K562 (cell line): ENCODE results near the gene SOSTDC1. TPM values are rescaled to one million over a fixed set of nuclear protein-coding genes. Genes with fewer than 3 reads are reported as not detected.

Source experiments
- CBX1 ChIP-seq: sonication (generic); IDR thresholded peaks from 2 replicates; pipeline ENCODE4 v1.6.1; 2016; ENCODE audit warnings: antibody characterized with exemption, low read depth, mild to moderate bottlenecking
- CC2D1A ChIP-seq: fragments of 450-650 bp; IDR thresholded peaks from 2 replicates; pipeline ENCODE4 v1.6.1; 2017; ENCODE audit warnings: mild to moderate bottlenecking
- GABPB2 ChIP-seq: fragments of 250-450 bp; sonication (Bioruptor Pico); conservative IDR thresholded peaks from 2 replicates; pipeline ENCODE4 v1.5.1; 2021; ENCODE audit warnings: mild to moderate bottlenecking
- HLTF ChIP-seq: fragments of 450-650 bp; IDR thresholded peaks from 2 replicates; pipeline ENCODE4 v1.6.1; 2016
- KLF10 ChIP-seq: fragments of 250-450 bp; sonication (Bioruptor Pico); IDR thresholded peaks from 2 replicates; pipeline ENCODE4 v1.6.1; 2021; ENCODE audit warnings: matching md5 sums
- MTA1 ChIP-seq: fragments of 450-650 bp; IDR thresholded peaks from 2 replicates; pipeline ENCODE4 v1.6.1; 2017; ENCODE audit warnings: borderline replicate concordance
- NONO ChIP-seq, 2 experiments: fragments of 200-400 bp in 1 of 2; fragments of 450-650 bp in 1 of 2; formaldehyde crosslinking in 1 of 2; IDR thresholded peaks; 2 replicates each; pipeline ENCODE4 v1.6.1; 2017; ENCODE audit warnings: low read depth in 2 of 2, mild to moderate bottlenecking in 2 of 2, moderate library complexity in 2 of 2, low read length in 1 of 2
- STAG1 ChIP-seq: sonication (generic); formaldehyde crosslinking; IDR thresholded peaks from 2 replicates; pipeline ENCODE4 v1.5.0; 2020; ENCODE audit warnings: missing genetic modification reagents, borderline replicate concordance
- ZEB2 ChIP-seq: fragments of 450-650 bp; IDR thresholded peaks from 2 replicates; pipeline ENCODE4 v1.6.1; 2016
- ZFX ChIP-seq: sonication (generic); formaldehyde crosslinking; IDR thresholded peaks from 2 replicates; pipeline ENCODE4 v1.8.0; 2022; ENCODE audit warnings: mild to moderate bottlenecking, missing genetic modification reagents, moderate library complexity
- polyA plus RNA-seq, 8 experiments: library from polyadenylated mRNA; depleted of rRNA in 4 of 8; stranded (reverse) in 5 of 8; unstranded in 3 of 8; fragments of >200 nt; fragmentation: Nextera tagmentation in 2 of 8; fragmentation: Illumina TruSeq in 1 of 8; extraction: Ambion mirVana in 2 of 8; extraction: Trizol in 1 of 8; gene quantifications; 2 replicates each; pipeline versions ENCODE4 v1.2.1 to v1.2.3, GENCODE V29; 2011 to 2014; ENCODE audit warnings: inconsistent platforms in 1 of 8, missing spikeins in 1 of 8
- total RNA-seq, 7 experiments: library from RNA; depleted of rRNA in 6 of 7; stranded (reverse); fragments of >200 nt in 6 of 7; fragmentation: Illumina TruSeq in 2 of 7; extraction: Trizol in 2 of 7; gene quantifications; 2 replicates each; pipeline versions ENCODE4 v1.2.1 to v1.2.3, GENCODE V29; 2011 to 2021; ENCODE audit warnings: low replicate concordance in 1 of 7
- TF ChIP-seq, protein P1 (sequence below), 2 experiments: fragments of 450-650 bp; formaldehyde crosslinking in 1 of 2; IDR thresholded peaks; 2 replicates each; pipeline versions ENCODE4 v1.4.0 to v1.6.1; 2014 to 2020; ENCODE audit warnings: mild to moderate bottlenecking in 2 of 2, borderline replicate concordance in 1 of 2, low read depth in 1 of 2
- TF ChIP-seq, protein P2 (sequence below): IDR thresholded peaks from 3 replicates; pipeline ENCODE4 v1.6.1; 2011; ENCODE audit warnings: borderline replicate concordance, mild to moderate bottlenecking; ENCODE audit not compliant: insufficient read length, insufficient read depth
- TF ChIP-seq, protein P3 (sequence below), 2 experiments: fragments of 450-650 bp; conservative IDR thresholded peaks; 2 replicates each; pipeline ENCODE4 v1.6.1; 2017; ENCODE audit warnings: mild to moderate bottlenecking in 2 of 2, moderate library complexity in 2 of 2
- TF ChIP-seq, protein P4 (sequence below): IDR thresholded peaks from 2 replicates; pipeline ENCODE4 v1.6.1; 2014; ENCODE audit warnings: antibody characterized with exemption

The SOSTDC1 gene
- total and polyA plus RNA-seq, 9 of the 15 experiments (the other 6 are each of a cell fraction or from before 2014, with no cell fraction given), result 8.3 to 48.6 (median 15.9) TPM

DNA sequence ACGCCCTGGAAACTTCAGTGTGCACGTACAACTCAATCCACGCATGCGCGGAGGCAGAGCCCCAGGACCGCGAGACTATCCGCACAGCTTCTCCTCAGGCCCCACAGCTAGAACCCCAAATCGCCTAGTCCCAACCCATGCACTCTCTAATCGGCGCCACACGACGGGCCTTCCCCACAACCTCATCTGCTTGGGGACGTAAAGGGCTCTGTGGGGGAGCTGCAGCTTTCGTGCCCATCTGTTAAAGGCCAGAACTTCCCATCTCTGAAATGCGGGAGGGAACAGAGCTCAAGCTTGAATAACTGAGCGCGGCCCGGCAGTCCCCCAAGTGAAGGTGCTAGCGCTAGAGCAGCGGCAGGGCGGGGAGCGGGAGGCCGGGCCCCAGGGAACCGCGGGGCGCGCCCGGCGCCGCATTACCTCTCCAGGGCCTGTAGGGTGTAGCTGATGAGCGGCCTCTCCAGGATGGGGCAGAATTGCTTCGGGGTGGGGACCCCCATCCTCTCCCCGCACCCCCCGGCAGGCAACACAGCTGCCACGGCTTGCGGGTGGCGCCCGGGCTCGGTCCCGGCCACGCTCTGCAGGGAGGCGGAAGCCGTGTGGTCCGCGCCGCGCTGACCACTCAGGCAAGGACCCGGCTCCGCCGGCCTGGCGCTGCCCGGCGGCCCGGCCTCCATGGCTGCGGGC is 44.7 kb downstream of the SOSTDC1 start (continued):
- TF ChIP-seq, protein P1, sequence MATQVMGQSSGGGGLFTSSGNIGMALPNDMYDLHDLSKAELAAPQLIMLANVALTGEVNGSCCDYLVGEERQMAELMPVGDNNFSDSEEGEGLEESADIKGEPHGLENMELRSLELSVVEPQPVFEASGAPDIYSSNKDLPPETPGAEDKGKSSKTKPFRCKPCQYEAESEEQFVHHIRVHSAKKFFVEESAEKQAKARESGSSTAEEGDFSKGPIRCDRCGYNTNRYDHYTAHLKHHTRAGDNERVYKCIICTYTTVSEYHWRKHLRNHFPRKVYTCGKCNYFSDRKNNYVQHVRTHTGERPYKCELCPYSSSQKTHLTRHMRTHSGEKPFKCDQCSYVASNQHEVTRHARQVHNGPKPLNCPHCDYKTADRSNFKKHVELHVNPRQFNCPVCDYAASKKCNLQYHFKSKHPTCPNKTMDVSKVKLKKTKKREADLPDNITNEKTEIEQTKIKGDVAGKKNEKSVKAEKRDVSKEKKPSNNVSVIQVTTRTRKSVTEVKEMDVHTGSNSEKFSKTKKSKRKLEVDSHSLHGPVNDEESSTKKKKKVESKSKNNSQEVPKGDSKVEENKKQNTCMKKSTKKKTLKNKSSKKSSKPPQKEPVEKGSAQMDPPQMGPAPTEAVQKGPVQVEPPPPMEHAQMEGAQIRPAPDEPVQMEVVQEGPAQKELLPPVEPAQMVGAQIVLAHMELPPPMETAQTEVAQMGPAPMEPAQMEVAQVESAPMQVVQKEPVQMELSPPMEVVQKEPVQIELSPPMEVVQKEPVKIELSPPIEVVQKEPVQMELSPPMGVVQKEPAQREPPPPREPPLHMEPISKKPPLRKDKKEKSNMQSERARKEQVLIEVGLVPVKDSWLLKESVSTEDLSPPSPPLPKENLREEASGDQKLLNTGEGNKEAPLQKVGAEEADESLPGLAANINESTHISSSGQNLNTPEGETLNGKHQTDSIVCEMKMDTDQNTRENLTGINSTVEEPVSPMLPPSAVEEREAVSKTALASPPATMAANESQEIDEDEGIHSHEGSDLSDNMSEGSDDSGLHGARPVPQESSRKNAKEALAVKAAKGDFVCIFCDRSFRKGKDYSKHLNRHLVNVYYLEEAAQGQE (IDR thresholded peaks at IDR 0.05; ENCODE audit: borderline replicate concordance), result no peak
- TF ChIP-seq, protein P1 (CRISPR knock-in tag; IDR thresholded peaks at IDR 0.05; ENCODE audit: low read depth), result peak; percentile 56; the same call in 1 of the 2 replicates
- TF ChIP-seq, protein P2, sequence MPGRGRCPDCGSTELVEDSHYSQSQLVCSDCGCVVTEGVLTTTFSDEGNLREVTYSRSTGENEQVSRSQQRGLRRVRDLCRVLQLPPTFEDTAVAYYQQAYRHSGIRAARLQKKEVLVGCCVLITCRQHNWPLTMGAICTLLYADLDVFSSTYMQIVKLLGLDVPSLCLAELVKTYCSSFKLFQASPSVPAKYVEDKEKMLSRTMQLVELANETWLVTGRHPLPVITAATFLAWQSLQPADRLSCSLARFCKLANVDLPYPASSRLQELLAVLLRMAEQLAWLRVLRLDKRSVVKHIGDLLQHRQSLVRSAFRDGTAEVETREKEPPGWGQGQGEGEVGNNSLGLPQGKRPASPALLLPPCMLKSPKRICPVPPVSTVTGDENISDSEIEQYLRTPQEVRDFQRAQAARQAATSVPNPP, result no peak
- TF ChIP-seq ZEB2, result peak; percentile 62
- no peak for TF ChIP-seq CC2D1A
- TF ChIP-seq, protein P3, sequence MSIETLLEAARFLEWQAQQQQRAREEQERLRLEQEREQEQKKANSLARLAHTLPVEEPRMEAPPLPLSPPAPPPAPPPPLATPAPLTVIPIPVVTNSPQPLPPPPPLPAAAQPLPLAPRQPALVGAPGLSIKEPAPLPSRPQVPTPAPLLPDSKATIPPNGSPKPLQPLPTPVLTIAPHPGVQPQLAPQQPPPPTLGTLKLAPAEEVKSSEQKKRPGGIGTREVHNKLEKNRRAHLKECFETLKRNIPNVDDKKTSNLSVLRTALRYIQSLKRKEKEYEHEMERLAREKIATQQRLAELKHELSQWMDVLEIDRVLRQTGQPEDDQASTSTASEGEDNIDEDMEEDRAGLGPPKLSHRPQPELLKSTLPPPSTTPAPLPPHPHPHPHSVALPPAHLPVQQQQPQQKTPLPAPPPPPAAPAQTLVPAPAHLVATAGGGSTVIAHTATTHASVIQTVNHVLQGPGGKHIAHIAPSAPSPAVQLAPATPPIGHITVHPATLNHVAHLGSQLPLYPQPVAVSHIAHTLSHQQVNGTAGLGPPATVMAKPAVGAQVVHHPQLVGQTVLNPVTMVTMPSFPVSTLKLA (conservative IDR thresholded peaks at IDR 0.05), result peak; percentile 38 to 59
- no peak for TF ChIP-seq GABPB2 (CRISPR knock-in tag)
- TF ChIP-seq STAG1 (CRISPR knock-in tag), result no peak
- TF ChIP-seq CBX1, result peak; percentile 68; the same call in 1 of the 2 replicates
- TF ChIP-seq, protein P4, sequence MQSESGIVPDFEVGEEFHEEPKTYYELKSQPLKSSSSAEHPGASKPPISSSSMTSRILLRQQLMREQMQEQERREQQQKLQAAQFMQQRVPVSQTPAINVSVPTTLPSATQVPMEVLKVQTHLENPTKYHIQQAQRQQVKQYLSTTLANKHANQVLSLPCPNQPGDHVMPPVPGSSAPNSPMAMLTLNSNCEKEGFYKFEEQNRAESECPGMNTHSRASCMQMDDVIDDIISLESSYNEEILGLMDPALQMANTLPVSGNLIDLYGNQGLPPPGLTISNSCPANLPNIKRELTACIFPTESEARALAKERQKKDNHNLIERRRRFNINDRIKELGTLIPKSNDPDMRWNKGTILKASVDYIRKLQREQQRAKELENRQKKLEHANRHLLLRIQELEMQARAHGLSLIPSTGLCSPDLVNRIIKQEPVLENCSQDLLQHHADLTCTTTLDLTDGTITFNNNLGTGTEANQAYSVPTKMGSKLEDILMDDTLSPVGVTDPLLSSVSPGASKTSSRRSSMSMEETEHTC, result no peak
- TF ChIP-seq KLF10 (CRISPR knock-in tag), result 0 out of 2 replicates have a peak, but pooled peaks have one; percentile 63
- peak in 1 of 2 experiments; percentile 46; a peak in 1 of 4 replicates for TF ChIP-seq NONO (IDR thresholded peaks at IDR 0.05; ENCODE audit: low read depth in 2 of 2, low read length in 1 of 2)
- 0 out of 2 replicates have a peak, but pooled peaks have one; percentile 39 for TF ChIP-seq MTA1
- peak; percentile 96 for TF ChIP-seq ZFX (CRISPR knock-in tag)
- peak; percentile 58; the same call in 1 of the 2 replicates for TF ChIP-seq HLTF
